CD14-positive monocyte (primary cell): Measurements from ENCODE around the gene C7. TPM values are rescaled to one million over a fixed set of nuclear protein-coding genes. Genes with fewer than 3 reads are reported as not detected.

ENCODE experiments used
- DNase-seq, 3 donors: peaks; one replicate each; pipeline ENCODE4 v3.0.0-alpha.2; 2011 to 2022
- H2AFZ ChIP-seq: 2 replicates; pipeline ENCODE4 v1.6.0; 2012; ENCODE audit warnings: mild to moderate bottlenecking, low read depth, low read length, inconsistent platforms; ENCODE audit not compliant: insufficient read depth, poor library complexity, severe bottlenecking
- H3K27ac ChIP-seq, 2 donors: 1 replicate in 1 of 2; 2 replicates in 1 of 2; pipeline ENCODE4 v1.5.1; 2012 to 2013; ENCODE audit warnings: low read length in 2 of 2, control low read depth in 1 of 2, inconsistent platforms in 1 of 2, low read depth in 1 of 2, mild to moderate bottlenecking in 1 of 2
- H3K27me3 ChIP-seq, 2 donors: one replicate each; pipeline versions ENCODE4 v1.6.0 to v1.6.1; 2011 to 2013; ENCODE audit warnings: low read length in 2 of 2; ENCODE audit not compliant: control insufficient read depth in 2 of 2, insufficient read depth in 2 of 2
- H3K36me3 ChIP-seq, 2 donors: replicated peaks in 1 of 2; 1 replicate in 1 of 2; 2 replicates in 1 of 2; pipeline versions ENCODE4 v1.5.1 to v1.6.1; 2012 to 2013; ENCODE audit warnings: low read length in 2 of 2, control low read depth in 1 of 2, inconsistent platforms in 1 of 2, mild to moderate bottlenecking in 1 of 2; ENCODE audit not compliant: insufficient read depth in 2 of 2, control insufficient read depth in 1 of 2
- H3K4me1 ChIP-seq, 2 donors: 1 replicate in 1 of 2; 2 replicates in 1 of 2; pipeline versions ENCODE4 v1.5.1 to v1.6.1; 2012 to 2013; ENCODE audit warnings: low read length in 2 of 2, control low read depth in 1 of 2, inconsistent platforms in 1 of 2, mild to moderate bottlenecking in 1 of 2, moderate library complexity in 1 of 2; ENCODE audit not compliant: insufficient read depth in 2 of 2, control insufficient read depth in 1 of 2
- H3K4me2 ChIP-seq: replicated peaks from 2 replicates; pipeline ENCODE3; 2012; ENCODE audit warnings: low read length, moderate library complexity, mild to moderate bottlenecking; ENCODE audit not compliant: poor library complexity, severe bottlenecking; ENCODE audit errors: extremely low read depth
- H3K4me3 ChIP-seq, 3 experiments: fragments of 200-600 bp in 1 of 3; sonication (generic) in 1 of 3; replicated peaks in 1 of 3; 1 replicate in 2 of 3; 2 replicates in 1 of 3; pipeline ENCODE4 v1.5.1; 2011 to 2013; ENCODE audit warnings: low read length in 3 of 3, mild to moderate bottlenecking in 3 of 3, control low read depth in 2 of 3, low read depth in 2 of 3, inconsistent platforms in 1 of 3, moderate library complexity in 1 of 3
- H3K79me2 ChIP-seq: 2 replicates; pipeline ENCODE4 v1.6.0; 2012; ENCODE audit warnings: mild to moderate bottlenecking, control low read depth, inconsistent platforms, low read length, moderate library complexity; ENCODE audit not compliant: insufficient read depth
- H3K9ac ChIP-seq: 2 replicates; pipeline ENCODE4 v1.6.0; 2017; ENCODE audit warnings: low read length, mild to moderate bottlenecking; ENCODE audit not compliant: insufficient read depth, poor library complexity, severe bottlenecking
- H3K9me3 ChIP-seq, 2 donors: replicated peaks in 1 of 2; 1 replicate in 1 of 2; 2 replicates in 1 of 2; pipeline versions ENCODE4 v1.5.1 to v1.6.1; 2012 to 2013; ENCODE audit warnings: low read length in 2 of 2, control low read depth in 1 of 2; ENCODE audit not compliant: control insufficient read depth in 1 of 2, insufficient read depth in 1 of 2
- H4K20me1 ChIP-seq: 2 replicates; pipeline ENCODE4 v1.6.0; 2012; ENCODE audit warnings: mild to moderate bottlenecking, low read length, control low read depth, moderate library complexity; ENCODE audit not compliant: insufficient read depth
- H3K27ac Mint-ChIP-seq, 7 donors: one replicate each; pipeline ENCODE4 v1.8.0; 2020; ENCODE audit warnings: mild to moderate bottlenecking in 7 of 7, mixed read lengths in 7 of 7, moderate library complexity in 6 of 7, inconsistent platforms in 2 of 7
- H3K27me3 Mint-ChIP-seq, 3 donors: one replicate each; pipeline ENCODE4 v1.8.0; 2021 to 2022; ENCODE audit warnings: low read depth in 3 of 3, mild to moderate bottlenecking in 3 of 3, mixed read lengths in 3 of 3, moderate library complexity in 3 of 3, inconsistent platforms in 1 of 3
- H3K36me3 Mint-ChIP-seq, 2 donors: one replicate each; pipeline ENCODE4 v1.8.0; 2020; ENCODE audit warnings: mixed read lengths in 2 of 2, inconsistent platforms in 1 of 2, mild to moderate bottlenecking in 1 of 2
- H3K4me1 Mint-ChIP-seq: one replicate; pipeline ENCODE4 v1.8.0; 2020; ENCODE audit warnings: mild to moderate bottlenecking, mixed read lengths
- H3K4me3 Mint-ChIP-seq, 2 donors: one replicate each; pipeline ENCODE4 v1.8.0; 2020; ENCODE audit warnings: mild to moderate bottlenecking in 2 of 2, mixed read lengths in 2 of 2, moderate library complexity in 1 of 2
- H3K9me3 Mint-ChIP-seq, 7 donors: one replicate each; pipeline ENCODE4 v1.8.0; 2020 to 2022; ENCODE audit warnings: mixed read lengths in 7 of 7, mild to moderate bottlenecking in 6 of 7, moderate library complexity in 6 of 7, inconsistent platforms in 2 of 7
- WGBS: methylation state at CpG from one replicate; pipeline ENCODE4 v1.1.5; 2013; ENCODE audit warnings: missing lambda C conversion rate; ENCODE audit not compliant: insufficient coverage; 5-methylcytosine and 5-hydroxymethylcytosine counted together
- intact Hi-C, 2 donors: fragments of 100-400 bp; cut with micrococcal nuclease; formaldehyde crosslinking; loops; one replicate each; pipeline versions ENCODE4 v1.15.0 to v1.15.1; 2023
- polyA plus RNA-seq, 3 donors: library from polyadenylated mRNA; depleted of rRNA in 1 of 3; unstranded in 2 of 3; stranded (reverse) in 1 of 3; fragments of 300-500 nt in 2 of 3; fragments of >200 nt in 1 of 3; fragmentation: Illumina TruSeq in 2 of 3; gene quantifications; 1 replicate in 2 of 3; 2 replicates in 1 of 3; pipeline ENCODE4 v1.2.3, GENCODE V29; 2012 to 2021
- TF ChIP-seq, protein P1 (sequence below): fragments of 200-600 bp; IDR thresholded peaks from one replicate; pipeline ENCODE4 v1.8.0; 2022; ENCODE audit warnings: antibody characterized with exemption, mild to moderate bottlenecking

The C7 gene
- polyA plus RNA-seq, 3 donors: 0.12 TPM; not detected in 2

DNA sequence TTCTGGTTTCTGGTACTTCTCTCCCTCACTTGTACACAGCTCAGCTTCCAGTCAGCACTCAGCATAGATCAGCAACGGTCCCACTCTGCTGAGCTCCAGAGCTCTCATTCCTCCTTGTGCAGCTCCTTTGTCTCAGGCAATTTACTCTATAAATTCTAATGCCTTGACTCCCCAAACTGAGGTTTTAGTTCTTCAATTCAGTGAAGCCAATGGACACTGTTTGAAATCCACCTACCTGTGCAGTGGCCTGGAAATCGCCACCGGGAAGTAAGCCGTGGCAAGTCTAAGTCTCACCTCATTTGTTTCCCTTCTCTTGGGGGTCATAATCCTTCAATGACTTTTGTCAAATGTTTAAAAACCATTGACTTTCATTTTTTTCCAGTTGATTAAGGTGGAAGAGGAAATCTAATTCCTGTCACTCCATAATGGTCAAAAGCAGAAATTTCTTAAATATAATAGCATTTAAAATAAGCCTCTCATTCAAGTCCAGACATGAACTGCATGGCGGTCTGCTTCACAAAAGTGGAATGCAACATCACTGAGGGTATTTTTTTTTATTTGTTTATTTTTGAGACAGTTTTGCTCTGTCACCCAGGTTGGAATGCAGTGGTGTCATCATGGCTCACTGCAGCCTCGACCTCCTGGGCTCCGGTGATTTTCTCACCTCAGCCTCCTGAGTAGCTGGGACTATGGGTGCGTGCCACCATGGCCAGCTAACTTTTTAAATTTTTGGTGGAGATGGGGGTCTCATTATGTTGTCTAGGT lies 79.6 kb downstream of the C7 start:
- H3K4me1 ChIP-seq: no peaks in the 10 kb centered on the region
- Mint-ChIP-seq H3K9me3 (peaks cover 0 to 3% (median 3%) of the 10 kb centered on the region in 7 donors), H3K4me1 (no peaks in the 10 kb centered on the region), H3K27ac (no peak overlapping the region), H3K27me3 (no peaks in the 10 kb centered on the region), H3K4me3 (no peak overlapping the region), H3K36me3 (no peaks in the 10 kb centered on the region)
- H3K36me3 ChIP-seq: no peaks in the 10 kb centered on the region
- no peaks in the 10 kb centered on the region for H3K79me2 ChIP-seq
- no peak for DNase-seq
- H3K9me3 ChIP-seq: no peaks in the 10 kb centered on the region
- TF ChIP-seq, protein P1, sequence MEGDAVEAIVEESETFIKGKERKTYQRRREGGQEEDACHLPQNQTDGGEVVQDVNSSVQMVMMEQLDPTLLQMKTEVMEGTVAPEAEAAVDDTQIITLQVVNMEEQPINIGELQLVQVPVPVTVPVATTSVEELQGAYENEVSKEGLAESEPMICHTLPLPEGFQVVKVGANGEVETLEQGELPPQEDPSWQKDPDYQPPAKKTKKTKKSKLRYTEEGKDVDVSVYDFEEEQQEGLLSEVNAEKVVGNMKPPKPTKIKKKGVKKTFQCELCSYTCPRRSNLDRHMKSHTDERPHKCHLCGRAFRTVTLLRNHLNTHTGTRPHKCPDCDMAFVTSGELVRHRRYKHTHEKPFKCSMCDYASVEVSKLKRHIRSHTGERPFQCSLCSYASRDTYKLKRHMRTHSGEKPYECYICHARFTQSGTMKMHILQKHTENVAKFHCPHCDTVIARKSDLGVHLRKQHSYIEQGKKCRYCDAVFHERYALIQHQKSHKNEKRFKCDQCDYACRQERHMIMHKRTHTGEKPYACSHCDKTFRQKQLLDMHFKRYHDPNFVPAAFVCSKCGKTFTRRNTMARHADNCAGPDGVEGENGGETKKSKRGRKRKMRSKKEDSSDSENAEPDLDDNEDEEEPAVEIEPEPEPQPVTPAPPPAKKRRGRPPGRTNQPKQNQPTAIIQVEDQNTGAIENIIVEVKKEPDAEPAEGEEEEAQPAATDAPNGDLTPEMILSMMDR: no peak
- no peaks in the 10 kb centered on the region for H3K27me3 ChIP-seq
- no peak overlapping the region for H3K9ac ChIP-seq
- H3K27ac ChIP-seq: no peak overlapping the region
- no peak overlapping the region for H2AFZ ChIP-seq
- WGBS: 96% methylated on average over 4 of the region's 8 CpGs
- no peaks in the 10 kb centered on the region for H4K20me1 ChIP-seq
- intact Hi-C loops: no loop called here
- H3K4me2 ChIP-seq: no peak overlapping the region
- H3K4me3 ChIP-seq: no peak overlapping the region

DNA sequence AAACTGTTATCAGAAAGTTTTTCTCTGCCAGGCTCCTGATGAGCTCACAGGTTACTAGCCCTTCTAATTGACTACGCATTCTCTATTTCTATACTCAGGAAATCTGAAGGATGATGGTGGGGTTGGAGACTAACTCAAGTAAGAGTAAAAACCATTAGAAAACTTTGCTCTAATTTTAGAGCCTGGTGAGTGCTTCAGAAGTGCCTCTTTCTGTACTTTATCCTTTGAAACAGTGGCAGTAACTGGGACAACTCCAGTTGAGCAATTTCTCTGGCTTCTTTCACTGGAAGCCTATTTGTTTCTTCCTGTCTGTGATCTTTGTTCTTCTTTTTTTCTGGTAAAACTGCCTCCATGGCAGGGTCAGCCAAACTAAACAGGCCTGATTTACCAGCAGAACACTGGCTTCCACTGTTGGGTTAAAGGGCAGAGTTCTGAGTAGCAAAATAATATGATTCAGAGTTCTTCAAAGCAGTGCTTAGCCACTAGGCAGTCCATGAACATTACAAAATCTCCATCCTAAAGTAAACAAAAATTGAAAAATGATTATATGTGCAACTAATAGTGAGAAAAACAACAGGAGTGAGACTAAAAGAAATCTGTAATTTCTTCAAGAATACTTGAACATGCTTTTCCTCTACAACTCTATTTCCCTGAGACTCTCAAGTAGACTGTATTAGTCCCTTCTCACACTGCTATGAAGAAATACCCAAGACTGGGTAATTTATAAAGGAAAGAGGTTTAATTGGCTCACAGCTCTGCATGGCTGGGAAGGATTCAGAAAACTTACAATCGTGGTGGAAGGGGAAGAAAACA lies 82.1 kb downstream of the C7 start:
- no peak overlapping the region for H3K4me3 Mint-ChIP-seq
- no peaks in the 10 kb centered on the region for H3K36me3 ChIP-seq
- H3K9me3 Mint-ChIP-seq: peaks cover 0 to 5% (median 3%) of the 10 kb centered on the region in 7 donors
- no peak overlapping the region for H3K27ac ChIP-seq
- no peaks in the 10 kb centered on the region for H3K4me1 Mint-ChIP-seq
- no peak overlapping the region for H3K4me3 ChIP-seq
- no peaks in the 10 kb centered on the region for H3K27me3 ChIP-seq
- WGBS: no CpG with 5 or more reads among the region's 2 CpGs
- intact Hi-C loops: no loop called here
- H3K27me3 Mint-ChIP-seq: no peaks in the 10 kb centered on the region
- H3K4me2 ChIP-seq: no peak overlapping the region
- H3K79me2 ChIP-seq: no peaks in the 10 kb centered on the region
- no peaks in the 10 kb centered on the region for H3K9me3 ChIP-seq
- no peak overlapping the region for H3K27ac Mint-ChIP-seq
- no peaks in the 10 kb centered on the region for H3K4me1 ChIP-seq
- H4K20me1 ChIP-seq: no peaks in the 10 kb centered on the region
- no peaks in the 10 kb centered on the region for H3K36me3 Mint-ChIP-seq
- H2AFZ ChIP-seq: no peak overlapping the region
- no peak for DNase-seq
- no peak overlapping the region for H3K9ac ChIP-seq
- TF ChIP-seq, protein P1: no peak
